ENCODE measurements around the gene PLCL2.
"Not testable (repeated sequence)": the region's sequence is repeated elsewhere in the genome, so short reads cannot be mapped to it uniquely, and the experiment has no call there.

Gene PLCL2

DNA sequence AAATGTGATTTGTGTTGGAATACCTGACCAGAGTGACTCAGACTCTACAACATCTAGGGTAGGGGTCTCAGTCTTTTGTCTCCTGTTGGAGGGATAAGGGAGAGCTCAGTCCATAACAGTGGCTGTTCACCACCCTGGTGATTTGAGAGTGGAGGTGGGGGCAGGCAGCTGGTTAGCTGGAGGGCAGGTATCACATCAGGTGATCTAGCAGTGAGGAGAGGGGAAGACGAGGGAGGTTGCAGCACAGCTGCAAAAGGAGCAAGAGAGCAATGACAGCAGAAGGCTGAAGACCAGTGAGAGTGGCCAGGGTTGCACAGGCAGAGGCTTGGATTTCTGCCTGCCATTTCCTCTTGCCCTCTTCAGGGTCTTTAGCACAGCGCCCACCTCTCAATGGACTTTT, 38.4 kb downstream of the PLCL2 start:
- DNase-seq, result no peak

DNA sequence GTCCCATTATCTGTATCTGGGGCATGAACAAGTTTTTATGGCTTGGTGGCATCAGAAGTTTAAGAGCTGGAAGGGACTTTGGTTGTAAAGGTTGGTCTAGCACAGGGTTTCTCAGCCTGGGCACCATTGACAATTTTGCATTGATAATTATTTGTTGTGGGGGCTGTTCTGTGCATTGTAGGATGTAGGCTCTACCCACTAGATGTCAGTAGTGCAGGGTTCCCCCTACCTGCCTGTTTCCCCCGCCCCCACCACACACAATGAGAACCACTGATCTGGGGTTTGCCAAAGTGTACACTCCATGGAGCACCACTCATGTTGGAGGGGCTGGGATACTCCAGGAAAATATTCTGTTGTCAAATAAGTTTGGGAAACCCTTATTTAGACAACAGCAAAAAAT, 42.7 kb downstream of the PLCL2 start:
- no peak for DNase-seq

DNA sequence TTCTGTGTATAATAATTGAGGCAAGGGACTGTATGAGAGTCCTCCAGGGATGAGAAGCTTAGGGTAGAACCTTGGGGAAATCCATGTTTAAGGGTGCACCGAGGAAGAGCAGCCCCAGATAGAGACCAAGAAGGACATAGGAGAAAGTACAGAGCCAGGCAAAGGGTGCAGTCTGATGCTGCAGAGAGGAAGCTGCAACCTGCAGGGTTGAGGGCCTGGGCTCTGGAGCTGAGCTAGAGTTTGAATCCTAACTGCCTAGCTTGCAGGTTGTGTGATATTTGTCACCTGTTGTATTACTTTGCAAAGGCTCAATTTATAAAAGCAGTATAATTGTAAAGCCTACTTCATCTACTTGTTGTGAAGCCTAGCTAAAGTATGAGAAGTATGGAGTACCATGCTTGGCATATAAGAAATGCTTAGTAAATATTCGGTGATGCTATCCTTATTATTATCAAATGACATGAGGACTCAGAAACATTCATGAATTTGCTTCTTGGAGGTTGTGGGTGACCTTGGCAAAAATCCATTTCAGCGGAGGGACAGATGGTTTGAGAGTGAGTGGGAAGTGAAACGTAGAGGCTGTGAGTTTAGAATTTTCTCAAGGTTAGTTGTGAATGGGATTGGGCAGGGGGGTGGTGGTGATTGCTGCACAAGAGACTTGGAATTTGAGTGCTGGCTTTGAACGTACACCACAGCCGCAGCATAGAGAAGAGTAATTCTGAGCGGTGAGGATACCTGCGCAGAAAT, 43.8 kb downstream of the PLCL2 start:
- DNase-seq, result no peak

DNA sequence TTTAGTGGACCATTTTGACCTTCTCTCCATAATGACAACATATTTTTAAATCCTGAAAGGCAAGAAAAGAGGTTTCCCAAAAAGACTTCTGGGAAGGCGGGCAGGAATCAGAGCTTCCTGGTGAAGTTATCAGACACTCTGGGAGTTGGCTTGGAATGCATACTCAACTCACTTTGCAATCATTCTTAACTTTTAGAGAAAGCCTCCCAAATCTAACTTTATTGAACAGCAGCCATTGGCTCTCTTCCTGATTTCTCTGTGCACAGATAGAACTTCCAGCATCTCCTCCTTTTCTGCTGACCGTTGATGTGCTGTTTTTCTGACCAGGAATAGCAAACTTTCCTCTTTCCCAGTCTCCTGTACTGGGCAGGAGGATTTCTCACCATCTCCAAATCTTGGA, 44.6 kb downstream of the PLCL2 start:
- no peak for DNase-seq

DNA sequence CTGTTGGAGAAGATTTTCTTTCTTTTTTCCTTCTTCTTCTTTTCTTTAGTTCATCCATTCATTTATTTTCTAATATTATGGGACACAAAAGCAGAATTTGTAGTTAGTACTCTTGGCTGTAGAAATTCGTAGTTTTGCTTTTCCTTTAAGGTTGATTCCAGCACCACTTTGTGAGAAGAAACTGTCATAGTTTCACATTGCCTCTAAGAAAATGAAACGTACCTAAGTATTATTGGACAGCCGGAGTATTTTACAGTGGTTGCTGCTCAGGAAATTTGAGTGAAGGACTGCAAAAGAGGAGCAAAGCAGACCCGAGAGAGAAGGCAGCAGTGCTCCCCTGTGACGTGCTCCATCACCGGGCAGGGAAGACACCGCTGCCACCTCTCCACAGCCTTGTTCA, 48.1 kb downstream of the PLCL2 start:
- no peak for DNase-seq

DNA sequence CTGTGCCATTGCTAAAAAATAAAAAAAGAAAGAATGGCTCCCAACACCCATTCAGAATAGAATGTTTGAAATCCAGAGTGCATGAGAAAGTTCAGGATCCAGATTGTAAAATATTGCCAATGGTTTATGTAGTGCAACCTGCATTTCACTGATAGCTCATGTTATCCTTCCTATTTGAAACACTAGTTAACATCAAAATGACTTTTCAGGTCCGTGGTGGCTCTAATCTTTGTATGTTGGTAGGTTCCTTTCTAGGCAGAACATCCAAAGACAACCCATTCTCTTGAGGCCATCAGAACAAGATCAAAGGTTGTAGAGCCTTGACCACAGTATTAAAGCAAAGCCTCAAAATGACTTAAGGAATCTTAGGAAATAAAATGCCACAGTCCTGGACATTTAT, 51.0 kb downstream of the PLCL2 start:
- no peak for DNase-seq

DNA sequence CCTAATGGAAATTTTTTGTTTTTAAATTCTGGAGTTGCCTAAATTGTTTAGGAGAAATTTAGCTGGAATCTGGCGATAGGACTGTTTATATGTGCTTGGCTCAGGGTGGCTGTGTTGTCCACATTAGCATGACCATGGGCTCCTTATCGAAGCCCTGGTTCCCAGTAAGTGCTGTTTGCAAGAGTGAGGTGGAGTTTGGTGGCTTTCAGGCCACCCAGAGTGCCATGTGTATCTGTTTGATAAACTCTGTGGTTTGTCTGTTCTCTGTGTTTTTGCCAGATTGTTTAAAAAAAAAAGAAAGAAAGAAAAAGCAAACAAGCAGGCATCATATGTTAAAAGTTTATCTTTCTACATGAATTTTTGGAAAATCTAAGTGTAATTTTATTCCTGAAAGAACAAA, 51.5 kb downstream of the PLCL2 start:
- DNase-seq, result no peak

DNA sequence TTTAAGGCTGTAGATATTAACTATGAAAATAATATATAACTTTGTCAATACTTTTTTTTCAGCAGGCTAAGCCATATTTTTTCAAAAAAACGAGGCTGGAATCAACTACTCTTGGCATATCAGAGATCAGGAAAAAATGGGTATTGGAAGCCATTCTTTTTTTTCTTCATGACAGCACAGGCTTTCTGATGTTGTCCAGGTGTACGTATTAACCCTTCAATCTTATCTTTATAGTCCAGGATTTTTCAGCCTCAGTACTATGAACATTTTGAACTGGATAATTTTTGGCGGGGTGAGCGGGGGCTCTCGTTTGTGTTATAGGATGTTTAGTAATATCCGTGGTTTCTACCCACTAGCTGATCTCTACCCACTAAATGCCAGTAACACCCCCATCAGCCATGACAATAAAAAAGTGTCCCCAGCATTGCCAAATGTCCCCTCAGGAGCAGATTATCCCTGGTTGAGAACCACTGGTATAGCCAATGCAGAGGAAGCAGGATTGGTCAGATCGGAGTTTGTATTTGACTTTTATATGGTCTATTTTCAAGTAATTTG, 52.0 kb downstream of the PLCL2 start:
- no peak for DNase-seq

DNA sequence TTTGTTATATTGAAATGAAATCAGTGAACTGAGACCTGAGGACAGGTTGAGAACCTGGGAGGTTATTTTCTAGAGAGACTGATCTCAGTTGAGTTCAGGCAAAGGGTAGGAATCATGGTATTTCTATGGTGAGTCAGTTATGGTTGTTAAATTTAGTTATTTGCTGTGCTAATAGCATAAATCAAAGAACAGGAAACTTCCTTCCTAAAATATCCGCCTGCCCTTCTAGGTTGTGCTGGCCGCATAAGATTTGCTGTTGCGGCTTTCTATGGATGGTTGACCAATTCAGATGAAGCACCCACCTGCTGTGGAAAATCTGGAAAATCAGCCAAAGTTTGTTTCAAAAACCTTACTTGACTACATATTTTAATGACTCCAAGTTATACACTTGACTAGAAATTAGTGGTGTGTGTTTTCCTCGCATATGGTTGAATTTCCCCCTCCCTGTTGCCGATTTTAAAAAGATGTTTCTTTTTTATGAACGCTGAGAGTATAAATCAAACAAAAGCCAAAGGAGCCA, 52.6 kb downstream of the PLCL2 start:
- DNase-seq, result no peak

DNA sequence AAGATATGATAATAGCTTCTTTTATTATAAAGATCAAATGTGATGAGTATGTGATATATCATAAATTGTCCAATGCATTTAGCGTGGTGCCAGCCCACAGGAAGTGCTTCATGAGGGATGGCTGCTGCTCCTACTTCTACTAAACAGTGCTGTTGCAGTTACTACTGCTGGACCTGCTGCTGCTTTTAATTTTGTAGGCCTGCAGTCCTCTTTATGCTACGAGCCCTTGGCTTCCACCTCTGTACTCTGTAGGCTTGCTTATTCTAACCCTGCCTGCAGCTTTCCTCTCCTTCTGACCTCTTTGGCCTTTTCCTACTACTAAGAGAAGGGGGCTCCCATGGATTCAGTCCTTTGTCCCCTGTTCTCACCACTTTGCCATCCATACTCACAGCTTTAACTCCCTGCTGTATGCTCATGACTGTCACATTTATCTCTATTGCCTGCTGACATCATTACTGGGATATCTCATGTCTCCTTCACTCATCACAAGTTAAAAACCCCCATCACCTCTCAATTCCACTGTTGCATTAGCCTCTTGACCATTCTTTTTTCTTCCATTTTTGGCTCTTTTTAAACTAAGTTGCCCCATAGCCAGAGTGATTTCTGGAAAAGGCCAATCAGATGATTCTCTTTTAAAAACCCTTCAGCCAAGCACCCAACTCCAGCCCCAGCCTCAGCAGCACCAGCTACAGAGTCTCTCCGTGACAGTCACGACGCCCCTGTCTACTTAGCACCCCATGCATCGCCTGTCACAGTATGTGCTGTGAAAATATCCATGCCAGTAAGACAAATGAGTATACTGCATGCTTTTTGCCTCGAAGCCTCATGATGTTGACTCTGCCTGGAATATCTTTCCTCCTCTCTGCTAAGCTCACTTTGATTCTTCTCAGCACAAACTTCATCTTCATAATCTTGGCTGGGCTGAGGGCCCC, 56.3 kb downstream of the PLCL2 start:
- DNase-seq, result no peak

DNA sequence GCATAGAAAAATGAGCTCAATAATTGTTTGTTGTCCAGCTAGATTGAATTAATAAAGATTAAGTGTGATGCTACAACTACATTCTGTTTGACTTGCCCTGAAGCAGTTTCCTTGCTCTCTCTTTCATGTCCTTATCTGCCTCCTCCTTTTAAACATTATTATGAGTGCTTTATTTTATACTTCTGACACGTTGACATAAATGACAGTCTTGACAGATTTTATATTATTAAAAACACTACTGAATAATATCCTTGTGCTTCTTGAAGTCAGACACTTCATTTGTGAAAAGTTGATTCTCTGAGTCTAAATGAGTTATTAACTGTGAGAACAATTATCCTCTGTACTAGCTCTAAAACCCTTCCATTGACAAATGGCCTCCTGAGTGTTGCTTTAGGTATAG, 58.2 kb downstream of the PLCL2 start:
- DNase-seq, result no peak

DNA sequence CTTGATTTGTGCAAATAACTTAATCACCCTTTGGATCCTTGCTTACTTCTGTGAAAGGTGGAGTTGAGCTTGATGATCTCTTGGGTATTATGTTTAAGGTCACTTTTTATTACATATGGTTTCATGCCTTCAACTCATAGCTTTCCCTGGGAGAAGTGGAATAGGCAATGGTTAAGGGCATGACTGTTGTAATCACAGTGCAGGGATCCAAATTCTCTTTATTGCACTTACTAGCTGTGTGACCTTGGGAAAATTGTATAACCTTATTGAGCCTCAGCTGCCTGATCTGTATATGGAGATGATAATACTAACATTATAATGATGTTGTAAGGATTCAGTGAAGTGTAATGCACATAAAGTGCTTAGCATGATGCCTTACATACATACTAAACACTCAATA, 59.1 kb downstream of the PLCL2 start:
- no peak for DNase-seq

DNA sequence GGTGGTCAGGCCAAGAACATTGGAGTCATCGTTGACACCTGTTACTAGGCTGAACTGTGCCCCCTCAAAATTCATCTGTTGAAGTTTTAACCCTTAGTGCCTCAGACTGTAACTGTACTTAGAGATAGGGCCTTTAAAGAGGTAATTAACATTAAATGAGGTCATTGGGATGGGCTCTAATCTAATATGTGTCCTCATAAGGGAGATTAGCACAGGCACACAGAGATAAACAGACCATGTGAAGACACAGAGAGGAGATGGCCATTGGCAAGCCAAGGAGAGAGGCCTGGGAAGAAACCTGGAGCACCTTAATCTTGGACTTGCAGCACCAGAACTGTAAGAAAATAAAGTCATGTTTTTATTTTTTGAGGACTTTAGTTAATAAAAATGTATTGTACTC, 59.6 kb downstream of the PLCL2 start:
- no peak for DNase-seq

DNA sequence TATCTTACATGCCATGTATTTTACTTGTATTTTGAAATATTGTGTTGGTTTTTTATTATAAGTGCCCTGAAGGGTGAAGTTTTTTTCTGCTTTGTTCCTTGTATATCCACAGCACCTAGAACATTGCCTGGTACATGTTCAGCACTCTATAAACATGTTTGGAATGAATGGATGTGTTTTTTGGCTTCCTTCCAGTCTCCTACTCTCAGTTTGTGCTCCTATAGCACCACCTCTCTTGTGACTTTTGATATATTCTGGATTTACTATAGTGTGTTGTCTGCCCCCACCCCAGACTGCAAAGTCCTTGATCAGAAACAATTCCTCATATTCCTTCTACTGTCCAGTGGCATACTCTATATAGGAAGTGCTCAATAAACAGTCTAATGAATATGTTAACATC, 60.6 kb downstream of the PLCL2 start:
- no peak for DNase-seq

DNA sequence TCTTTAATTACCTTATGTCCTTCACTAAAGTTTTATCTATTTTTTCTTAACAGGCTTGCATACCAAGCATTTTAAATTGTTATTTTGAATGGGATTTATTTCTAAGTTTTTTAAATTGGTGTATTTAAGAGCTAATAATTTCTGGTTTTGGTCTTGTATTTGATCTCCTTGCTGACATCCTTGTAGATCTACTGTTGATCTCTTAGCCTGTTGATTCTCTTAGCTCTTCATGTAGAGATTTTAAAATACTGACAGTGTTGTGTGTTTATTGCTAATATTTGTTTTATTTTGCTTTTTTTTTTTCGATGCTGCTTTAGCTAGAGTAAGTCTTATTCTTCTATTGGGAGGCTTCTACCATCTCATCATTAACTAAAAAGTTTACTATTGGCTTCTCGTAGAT, 65.5 kb downstream of the PLCL2 start:
- no peak for DNase-seq

DNA sequence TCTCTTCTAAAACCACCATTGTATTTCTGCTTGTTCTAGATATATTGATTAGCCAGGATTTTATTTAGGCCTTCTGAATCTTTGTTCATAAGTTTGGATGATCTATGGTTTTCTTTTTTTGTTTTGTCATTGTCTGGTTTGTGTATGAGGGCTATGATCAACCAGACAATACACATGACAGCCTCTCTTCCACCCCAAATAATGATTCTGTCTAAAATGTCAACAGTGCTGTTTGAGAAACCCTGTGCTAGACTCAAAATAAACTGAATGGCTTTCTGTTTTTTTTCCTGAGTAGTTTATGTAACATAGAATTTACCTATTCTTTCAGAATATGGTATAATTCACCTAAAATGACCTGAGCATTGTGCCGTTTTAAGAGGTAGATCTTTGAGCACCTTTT, 66.1 kb downstream of the PLCL2 start:
- no peak for DNase-seq

DNA sequence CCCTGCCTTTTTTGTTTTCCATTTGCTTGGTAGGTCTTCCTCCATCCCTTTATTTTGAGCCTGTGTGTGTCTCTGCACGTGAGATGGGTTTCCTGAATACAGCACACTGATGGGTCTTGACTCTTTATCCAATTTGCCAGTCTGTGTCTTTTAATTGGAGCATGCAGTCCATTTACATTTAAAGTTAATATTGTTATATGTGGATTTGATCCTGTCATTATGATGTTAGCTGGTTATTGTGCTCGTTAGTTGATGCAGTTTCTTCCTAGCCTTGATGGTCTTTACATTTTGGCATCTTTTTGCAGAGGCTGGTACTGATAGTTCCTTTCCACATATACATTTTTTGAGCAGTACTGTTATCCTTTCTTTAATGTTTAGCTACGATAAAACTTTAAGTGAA, 73.1 kb downstream of the PLCL2 start:
- not testable (repeated sequence) for DNase-seq

DNA sequence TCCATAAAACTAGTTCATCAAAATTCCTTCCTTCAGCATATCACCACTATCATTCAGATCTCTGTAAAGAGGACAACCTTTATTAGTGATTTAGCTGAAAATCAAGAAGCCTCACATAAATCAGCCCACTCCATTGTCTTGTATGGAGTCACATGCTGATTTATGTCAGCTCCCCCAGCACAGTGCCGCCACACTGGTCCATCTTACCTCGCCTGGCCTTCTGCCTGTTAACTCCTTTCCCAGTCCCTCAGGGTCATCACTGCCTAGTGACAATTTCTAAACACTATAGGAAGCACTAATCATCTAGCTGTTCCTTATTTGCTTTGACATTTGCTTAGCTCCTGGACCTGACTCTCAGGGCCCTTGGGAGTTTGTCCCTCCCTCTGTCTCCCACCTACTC, 75.4 kb downstream of the PLCL2 start:
- no peak for DNase-seq

DNA sequence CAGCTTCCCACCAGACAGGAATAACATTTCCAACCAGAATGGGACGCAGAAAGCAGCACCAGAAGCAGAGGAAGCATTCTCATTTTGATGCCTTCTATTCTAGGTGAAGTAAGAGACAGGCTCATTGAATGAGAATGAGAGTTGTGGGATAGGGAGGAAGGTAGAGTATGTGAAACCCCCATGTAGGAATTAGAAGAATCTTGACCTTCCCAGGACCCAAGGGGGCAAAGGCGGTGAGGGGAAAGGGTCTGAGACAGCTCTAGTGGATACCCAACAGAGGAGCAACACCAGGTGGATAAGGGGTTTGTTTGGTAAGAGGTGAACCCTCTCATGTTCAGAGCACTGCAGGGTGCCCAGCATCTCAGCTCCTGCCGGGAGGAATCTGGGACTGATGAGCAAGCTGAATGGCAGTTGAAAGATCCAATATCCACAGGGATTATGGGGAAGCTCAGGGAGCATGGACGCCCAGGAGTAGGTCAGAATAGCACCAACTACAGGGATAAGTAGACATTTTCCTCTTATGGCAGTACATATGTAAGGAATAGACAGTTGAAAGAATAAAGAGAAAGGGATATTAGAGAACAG, 77.0 kb downstream of the PLCL2 start:
- DNase-seq, result no peak

DNA sequence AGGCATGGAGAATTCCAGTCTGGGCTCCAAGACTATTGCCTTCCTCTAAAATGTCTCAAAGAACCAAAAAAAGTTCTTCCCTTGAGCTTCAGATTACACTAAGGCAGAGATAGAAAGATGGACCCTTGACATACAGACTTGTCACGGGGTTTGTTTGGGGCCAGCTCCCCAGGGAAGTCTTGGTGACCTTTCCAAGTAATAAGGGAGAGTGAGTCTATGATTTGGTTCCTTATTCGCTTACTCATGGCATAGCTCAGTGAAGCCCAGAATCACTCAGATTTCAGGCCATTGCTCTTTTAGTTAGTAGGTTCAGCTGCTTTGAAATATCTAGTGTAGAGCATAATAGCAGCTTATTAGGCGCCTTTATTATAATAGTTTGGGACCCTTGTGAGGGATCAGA, 90.3 kb downstream of the PLCL2 start:
- DNase-seq, result no peak

DNA sequence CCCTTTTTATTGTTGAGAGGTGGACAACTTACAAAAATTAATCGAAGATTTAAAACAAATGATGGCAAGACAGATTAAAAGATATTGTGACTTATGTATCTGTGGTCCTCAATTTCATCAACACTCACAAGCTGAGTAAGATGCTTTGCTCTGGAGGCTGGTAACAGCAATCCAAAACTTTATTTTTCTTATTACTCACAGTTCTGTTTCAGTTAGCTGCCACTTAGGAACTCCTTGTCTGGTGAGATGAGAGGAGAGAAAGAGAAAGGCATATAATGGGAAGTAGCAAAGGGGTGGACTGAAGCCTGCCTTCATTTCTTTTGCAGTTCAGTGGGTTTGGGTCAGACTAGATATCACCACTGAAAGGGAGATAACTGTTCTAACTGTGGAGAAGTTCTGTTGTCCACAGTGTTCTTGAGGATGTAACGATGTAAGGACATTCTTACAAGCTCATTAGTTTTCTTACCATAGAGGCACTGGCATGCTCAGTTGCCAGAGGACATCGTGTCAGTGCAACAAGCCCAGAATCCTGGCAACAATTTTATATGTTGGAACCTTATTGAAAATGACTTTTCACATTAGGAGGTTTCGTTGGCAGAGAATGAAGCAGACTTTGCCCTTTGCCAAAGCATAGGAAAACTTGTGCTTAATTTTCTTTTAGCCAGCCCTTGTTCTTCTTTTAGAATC, 93.6 kb downstream of the PLCL2 start:
- DNase-seq, result no peak

DNA sequence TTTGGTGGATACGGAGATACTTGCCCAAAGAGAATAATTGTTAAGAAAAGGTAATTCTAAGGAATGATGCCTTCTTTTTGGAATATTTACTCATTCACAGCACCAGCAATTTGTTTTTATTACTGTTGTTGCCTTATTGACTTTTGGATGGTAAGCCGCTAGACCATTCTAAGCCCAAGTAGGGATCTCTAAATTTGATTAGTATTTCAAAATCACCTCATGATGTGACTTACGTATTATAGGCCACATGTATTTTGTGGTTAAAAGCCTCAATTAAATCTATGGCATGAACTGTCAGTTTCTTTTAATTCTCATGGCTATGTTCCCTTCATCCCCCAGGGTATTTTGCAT, 94.1 kb downstream of the PLCL2 start:
- no peak for DNase-seq

Measured in stimulated activated CD4-positive, alpha-beta T cell treated with anti-CD3 and anti-CD28 coated beads, Interleukin-4, amount 100 ng/mL, for 24 hours (primary cell).